CD4-positive, alpha-beta memory T cell (primary cell): ENCODE measurements around the gene ENOSF1. TPM values are rescaled to one million over a fixed set of nuclear protein-coding genes. Genes with fewer than 3 reads are reported as not detected.
"Not testable (repeated sequence)": the region's sequence is repeated elsewhere in the genome, so short reads cannot be mapped to it uniquely, and the experiment has no call there.

Experiments
- CTCF ChIA-PET: fragments of 350-600 bp; sonication (Branson Sonifier 250); formaldehyde crosslinking; loops from one replicate; lab custom pipeline; 2021; ENCODE audit warnings: inconsistent platforms; ENCODE audit not compliant: partially characterized antibody; lab: Charles Lee
- POLR2A ChIA-PET: fragments of 350-600 bp; sonication (Branson Sonifier 250); formaldehyde crosslinking; loops from one replicate; lab custom pipeline; 2021; ENCODE audit not compliant: partially characterized antibody; lab: Charles Lee
- DNase-seq, 5 donors: peaks; one replicate each; pipeline versions ENCODE4 v3.0.0 to v3.0.0-alpha.2; 2020 to 2022; ENCODE audit warnings: mixed read lengths in 1 of 5
- H3K27ac ChIP-seq: one replicate; pipeline ENCODE4 v1.7.0; 2013; ENCODE audit warnings: low read depth, low read length
- H3K27me3 ChIP-seq: 2 replicates; pipeline ENCODE4 v1.7.0; 2013; ENCODE audit warnings: mild to moderate bottlenecking, low read length, moderate library complexity; ENCODE audit not compliant: insufficient read depth
- H3K36me3 ChIP-seq: 2 replicates; pipeline ENCODE4 v1.7.0; 2013; ENCODE audit warnings: mild to moderate bottlenecking, low read length, moderate library complexity; ENCODE audit not compliant: insufficient read depth
- H3K4me1 ChIP-seq: 2 replicates; pipeline ENCODE4 v1.7.0; 2013; ENCODE audit warnings: mild to moderate bottlenecking, low read length, moderate library complexity; ENCODE audit not compliant: insufficient read depth
- H3K4me3 ChIP-seq, 2 donors: one replicate each; pipeline ENCODE4 v1.7.0; 2013; ENCODE audit warnings: low read length in 2 of 2, mild to moderate bottlenecking in 1 of 2
- H3K9me3 ChIP-seq, 2 donors: one replicate each; pipeline ENCODE4 v1.7.0; 2013; ENCODE audit warnings: low read length in 2 of 2, control low read depth in 1 of 2; ENCODE audit not compliant: control insufficient read depth in 1 of 2
- H3K27ac Mint-ChIP-seq, 7 donors: one replicate each; pipeline ENCODE4 v1.8.0; 2020 to 2021; ENCODE audit warnings: mixed read lengths in 7 of 7, mild to moderate bottlenecking in 6 of 7, inconsistent platforms in 3 of 7, moderate library complexity in 3 of 7
- H3K27me3 Mint-ChIP-seq, 2 donors: one replicate each; pipeline ENCODE4 v1.8.0; 2020 to 2021; ENCODE audit warnings: mixed read lengths in 2 of 2
- H3K36me3 Mint-ChIP-seq, 2 donors: one replicate each; pipeline ENCODE4 v1.8.0; 2020 to 2021; ENCODE audit warnings: mixed read lengths in 2 of 2, inconsistent platforms in 1 of 2, mild to moderate bottlenecking in 1 of 2
- H3K4me1 Mint-ChIP-seq, 4 donors: one replicate each; pipeline ENCODE4 v1.8.0; 2020 to 2021; ENCODE audit warnings: mixed read lengths in 4 of 4, mild to moderate bottlenecking in 1 of 4
- H3K4me3 Mint-ChIP-seq, 8 donors: one replicate each; pipeline ENCODE4 v1.8.0; 2020 to 2021; ENCODE audit warnings: mixed read lengths in 8 of 8, mild to moderate bottlenecking in 7 of 8, moderate library complexity in 6 of 8, inconsistent platforms in 3 of 8
- H3K9me3 Mint-ChIP-seq, 8 donors: one replicate each; pipeline ENCODE4 v1.8.0; 2020 to 2021; ENCODE audit warnings: mixed read lengths in 8 of 8, mild to moderate bottlenecking in 5 of 8, inconsistent platforms in 3 of 8, moderate library complexity in 1 of 8
- intact Hi-C: fragments of 100-400 bp; cut with micrococcal nuclease; formaldehyde crosslinking; loops from one replicate; pipeline ENCODE4 v1.15.1; 2023
- polyA plus RNA-seq, 2 donors: library from polyadenylated mRNA; unstranded; fragments of 300-500 nt; fragmentation: Illumina TruSeq; gene quantifications; one replicate each; pipeline ENCODE4 v1.2.3, GENCODE V29; 2021
- total RNA-seq, 2 experiments: library from RNA; stranded (reverse); gene quantifications; one replicate each; pipeline ENCODE4 v1.2.3, GENCODE V29; 2021

The ENOSF1 gene
- total and polyA plus RNA-seq, 4 experiments from 2014 or later: 11.6 to 133 (median 60.5) TPM

DNA sequence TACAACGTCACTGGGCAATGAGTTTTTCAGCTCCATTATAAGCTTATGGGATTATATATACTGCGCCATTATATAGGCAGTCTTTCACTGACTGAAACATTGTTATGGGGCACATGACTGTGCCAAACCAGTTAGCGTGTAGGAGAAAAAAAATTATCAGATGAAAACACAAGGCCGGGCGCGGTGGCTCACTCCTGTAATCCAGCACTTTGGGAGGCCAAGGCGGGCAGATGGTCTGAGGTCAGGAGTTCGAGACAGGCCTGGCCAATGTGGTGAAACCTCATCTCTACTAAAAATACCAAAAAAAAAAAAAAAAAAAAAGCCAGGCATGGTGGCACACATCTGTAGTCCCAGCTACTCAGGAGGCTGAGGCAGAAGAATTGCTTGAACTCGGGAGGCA lies 30.0 kb downstream of the ENOSF1 start:
- H3K9me3 ChIP-seq, H3K4me3 ChIP-seq, H3K27me3 ChIP-seq, H3K9me3 Mint-ChIP-seq, H3K27me3 Mint-ChIP-seq, intact Hi-C loops, DNase-seq: not testable (repeated sequence)
- peaks cover 38 to 47% of the 10 kb centered on the region in 2 donors for H3K36me3 Mint-ChIP-seq
- CTCF ChIA-PET: interaction anchor here (1.3 to 1.7 kb wide), 2 partner anchors 58 to 157 kb away, joined by 3 to 4 read pairs; no protein-coding TSS in a partner anchor
- peaks cover 12 to 20% (median 13%) of the 10 kb centered on the region in 4 donors for H3K4me1 Mint-ChIP-seq
- Histone ChIP-seq H3K4me1 (peaks cover 22% of the 10 kb centered on the region), H3K36me3 (peaks cover 11% of the 10 kb centered on the region), H3K27ac (peak overlapping the region; percentile 11)
- H3K27ac Mint-ChIP-seq: peak overlapping the region; percentile 72 to 94 (median 87)
- POLR2A ChIA-PET: interaction anchor here (1.0 kb wide), 1 partner anchor 30 kb away, joined by 3 read pairs; the partner anchor contains the start of gene ENOSF1
- H3K4me3 Mint-ChIP-seq: peak overlapping the region in 3 of 8 donors; percentile 23 to 61 (median 34)

GRCh38 chr18:681985-682384 lies 30.4 kb downstream of the ENOSF1 start:
- peak overlapping the region; percentile 72 to 94 (median 87) for H3K27ac Mint-ChIP-seq
- H3K36me3 ChIP-seq: peaks cover 15% of the 10 kb centered on the region
- DNase-seq: peak; percentile 56 to 73 (median 65)
- POLR2A ChIA-PET: interaction anchor here (1.0 kb wide), 1 partner anchor 30 kb away, joined by 3 read pairs; the partner anchor contains the start of gene ENOSF1
- CTCF ChIA-PET: interaction anchor here (1.3 to 1.7 kb wide), 2 partner anchors 58 to 157 kb away, joined by 3 to 4 read pairs; no protein-coding TSS in a partner anchor
- H3K4me3 Mint-ChIP-seq: peak overlapping the region in 5 of 8 donors; percentile 34 to 61 (median 37)
- H3K4me1 Mint-ChIP-seq: peaks cover 12 to 20% (median 12%) of the 10 kb centered on the region in 4 donors
- intact Hi-C loops: no loop called here
- H3K36me3 Mint-ChIP-seq: peaks cover 41 to 49% of the 10 kb centered on the region in 2 donors
- H3K4me1 ChIP-seq: peaks cover 22% of the 10 kb centered on the region
- H3K9me3 ChIP-seq: no peaks in the 10 kb centered on the region
- no peak overlapping the region for H3K4me3 ChIP-seq
- H3K9me3 Mint-ChIP-seq: no peaks in the 10 kb centered on the region
- H3K27me3 Mint-ChIP-seq: no peaks in the 10 kb centered on the region
- H3K27me3 ChIP-seq: no peaks in the 10 kb centered on the region
- peak overlapping the region; percentile 11 for H3K27ac ChIP-seq

DNA sequence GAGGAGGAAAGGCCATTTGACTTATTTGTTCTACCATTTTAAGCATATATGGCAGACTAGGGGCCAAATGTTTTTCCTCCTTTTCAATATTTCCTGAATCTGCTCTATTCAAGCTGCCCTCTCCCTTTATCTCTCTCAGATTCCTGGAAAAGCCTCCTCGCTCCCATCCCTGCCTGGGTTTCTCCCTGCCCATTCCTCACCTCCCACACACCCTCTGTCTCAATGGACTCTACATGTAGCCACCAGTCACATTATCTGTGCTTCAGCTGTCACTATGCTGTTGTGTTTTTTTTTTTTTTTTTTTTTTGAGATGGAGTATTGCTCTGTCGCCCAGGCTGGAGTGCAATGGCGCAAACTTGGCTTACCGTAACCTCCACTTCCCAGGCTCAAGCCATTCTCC lies 32.0 kb downstream of the ENOSF1 start:
- no peak overlapping the region for H3K4me3 Mint-ChIP-seq
- Histone ChIP-seq H3K36me3 (peaks cover 24% of the 10 kb centered on the region), H3K4me3 (no peak overlapping the region), H3K27ac (no peak overlapping the region), H3K9me3 (no peaks in the 10 kb centered on the region), H3K27me3 (no peaks in the 10 kb centered on the region), H3K4me1 (peaks cover 22% of the 10 kb centered on the region)
- ChIA-PET POLR2A (no interaction called here), CTCF (no interaction called here)
- peaks cover 12 to 20% (median 12%) of the 10 kb centered on the region in 4 donors for H3K4me1 Mint-ChIP-seq
- H3K27ac Mint-ChIP-seq: peak overlapping the region in 5 of 7 donors; percentile 9 to 87 (median 46)
- no peak for DNase-seq
- no peaks in the 10 kb centered on the region for H3K27me3 Mint-ChIP-seq
- H3K9me3 Mint-ChIP-seq: no peaks in the 10 kb centered on the region
- H3K36me3 Mint-ChIP-seq: peaks cover 40 to 56% of the 10 kb centered on the region in 2 donors
- intact Hi-C loops: no loop called here

GRCh38 chr18:679516-679915 lies 32.9 kb downstream of the ENOSF1 start:
- ChIA-PET CTCF (no interaction called here), POLR2A (interaction anchor here (1.7 kb wide), 1 partner anchor 22 kb away, joined by 3 read pairs; the partner anchor contains the start of gene TYMS)
- H3K9me3 Mint-ChIP-seq: no peaks in the 10 kb centered on the region

GRCh38 chr18:678482-679182 lies 33.8 kb downstream of the ENOSF1 start:
- intact Hi-C loops: no loop called here
- H3K36me3 Mint-ChIP-seq: peaks cover 44 to 62% of the 10 kb centered on the region in 2 donors

More at GRCh38 chr18:679516-679915, 32.9 kb downstream of the ENOSF1 start:
- no peaks in the 10 kb centered on the region for H3K9me3 ChIP-seq
- intact Hi-C loops: no loop called here
- H3K4me3 ChIP-seq: no peak overlapping the region
- Mint-ChIP-seq H3K27ac (peak overlapping the region in 5 of 7 donors; percentile 15 to 60 (median 44)), H3K4me1 (peaks cover 12 to 20% (median 12%) of the 10 kb centered on the region in 4 donors), H3K27me3 (no peaks in the 10 kb centered on the region), H3K36me3 (peaks cover 44 to 58% of the 10 kb centered on the region in 2 donors), H3K4me3 (no peak overlapping the region)
- H3K4me1 ChIP-seq: peaks cover 22% of the 10 kb centered on the region
- H3K27me3 ChIP-seq: no peaks in the 10 kb centered on the region
- no peak overlapping the region for H3K27ac ChIP-seq
- H3K36me3 ChIP-seq: peaks cover 31% of the 10 kb centered on the region
- no peak for DNase-seq

GRCh38 chr18:677951-678381 lies 34.5 kb downstream of the ENOSF1 start:
- Histone ChIP-seq H3K27ac (no peak overlapping the region), H3K27me3 (no peaks in the 10 kb centered on the region), H3K9me3 (no peaks in the 10 kb centered on the region), H3K4me3 (no peak overlapping the region), H3K4me1 (peaks cover 17% of the 10 kb centered on the region), H3K36me3 (peaks cover 38% of the 10 kb centered on the region)
- H3K4me1 Mint-ChIP-seq: peaks cover 12 to 17% (median 12%) of the 10 kb centered on the region in 4 donors
- H3K27me3 Mint-ChIP-seq: no peaks in the 10 kb centered on the region
- no peaks in the 10 kb centered on the region for H3K9me3 Mint-ChIP-seq
- H3K27ac Mint-ChIP-seq: peak overlapping the region in 2 of 7 donors; percentile 19 to 67
- H3K4me3 Mint-ChIP-seq: no peak overlapping the region
- intact Hi-C loops: no loop called here
- DNase-seq: no peak
- ChIA-PET CTCF (no interaction called here), POLR2A (interaction anchor here (1.7 kb wide), 1 partner anchor 20 kb away, joined by 3 read pairs; the partner anchor contains the start of gene TYMS)
- peaks cover 44 to 62% of the 10 kb centered on the region in 2 donors for H3K36me3 Mint-ChIP-seq

More at GRCh38 chr18:678482-679182, 33.8 kb downstream of the ENOSF1 start:
- H3K4me1 ChIP-seq: peaks cover 22% of the 10 kb centered on the region
- DNase-seq: no peak
- H3K4me3 ChIP-seq: no peak overlapping the region
- H3K4me1 Mint-ChIP-seq: peaks cover 12 to 20% (median 12%) of the 10 kb centered on the region in 4 donors
- ChIA-PET CTCF (no interaction called here), POLR2A (interaction anchor here (1.7 kb wide), 1 partner anchor 21 kb away, joined by 3 read pairs; the partner anchor contains the start of gene TYMS)
- no peaks in the 10 kb centered on the region for H3K27me3 Mint-ChIP-seq
- peak overlapping the region in 1 of 7 donors; percentile 77 for H3K27ac Mint-ChIP-seq
- H3K27ac ChIP-seq: no peak overlapping the region
- H3K36me3 ChIP-seq: peaks cover 37% of the 10 kb centered on the region
- H3K27me3 ChIP-seq: no peaks in the 10 kb centered on the region
- no peaks in the 10 kb centered on the region for H3K9me3 Mint-ChIP-seq
- no peaks in the 10 kb centered on the region for H3K9me3 ChIP-seq
- H3K4me3 Mint-ChIP-seq: no peak overlapping the region

DNA sequence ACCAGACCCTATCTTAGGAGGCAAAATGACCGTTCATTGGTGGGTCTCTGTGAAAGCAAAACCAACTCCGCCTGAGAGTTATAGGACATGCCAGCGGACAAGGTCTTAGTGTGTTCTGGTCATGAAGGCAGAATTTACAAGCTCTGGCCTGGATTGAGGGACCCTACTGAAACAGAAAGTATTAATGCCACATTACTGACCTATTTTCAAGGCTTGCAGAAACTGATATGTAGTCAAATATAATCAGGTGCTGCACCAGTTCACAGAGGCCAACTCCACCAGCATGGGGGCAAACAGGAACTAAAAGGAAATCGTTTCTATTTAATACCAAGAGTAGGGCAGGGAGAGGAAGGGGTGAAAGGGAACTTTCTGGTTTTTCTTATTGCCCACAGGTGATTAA lies 35.3 kb downstream of the ENOSF1 start:
- H3K27ac Mint-ChIP-seq: peak overlapping the region in 4 of 7 donors; percentile 17 to 80 (median 53)
- H3K4me3 ChIP-seq: no peak overlapping the region
- no peaks in the 10 kb centered on the region for H3K9me3 Mint-ChIP-seq
- no peak for DNase-seq
- peaks cover 11% of the 10 kb centered on the region for H3K4me1 ChIP-seq
- no peak overlapping the region for H3K4me3 Mint-ChIP-seq
- no peaks in the 10 kb centered on the region for H3K9me3 ChIP-seq
- POLR2A ChIA-PET: no interaction called here
- peaks cover 48 to 67% of the 10 kb centered on the region in 2 donors for H3K36me3 Mint-ChIP-seq
- peaks cover 7 to 11% (median 9%) of the 10 kb centered on the region in 4 donors for H3K4me1 Mint-ChIP-seq
- H3K27me3 ChIP-seq: no peaks in the 10 kb centered on the region
- CTCF ChIA-PET: no interaction called here
- H3K27me3 Mint-ChIP-seq: no peaks in the 10 kb centered on the region
- H3K27ac ChIP-seq: no peak overlapping the region
- intact Hi-C loops: no loop called here
- H3K36me3 ChIP-seq: peaks cover 43% of the 10 kb centered on the region
